HG03565 (cell line): ENCODE results near the gene MIB2.
A peak's percentile ranks its signal among the peaks of the same experiment; 100 is the strongest.

Experiments
- ATAC-seq: cut with Tn5 transposase; IDR thresholded peaks from one replicate; pipeline ENCODE4 v1.9.1; 2021; ENCODE audit warnings: mild to moderate bottlenecking, moderate library complexity; ENCODE audit not compliant: unreplicated experiment

MIB2 gene

GRCh38 chr1:1614204-1614953 is 921 bp upstream of the MIB2 start:
- ATAC-seq: no peak

DNA sequence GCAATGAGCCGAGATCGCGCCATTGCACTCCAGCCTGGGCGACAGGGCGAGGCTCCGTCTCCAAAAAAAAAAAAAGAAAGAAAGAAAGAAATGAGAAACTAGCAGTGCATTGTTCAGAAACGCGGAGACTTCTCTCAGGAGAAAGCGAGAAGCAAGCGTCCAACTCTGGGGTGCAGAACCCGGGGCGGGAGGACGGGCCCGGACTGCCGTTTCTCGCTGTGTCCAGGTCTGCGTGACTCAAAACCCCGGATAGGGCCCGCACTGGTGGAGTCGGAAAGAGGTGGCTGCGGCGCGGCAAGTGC is 395 bp upstream of the MIB2 start:
- ATAC-seq: no peak

- ATAC-seq: peak; percentile 17
Measured at GRCh38 chr1:1616045-1616790, 918 bp downstream of the MIB2 start.

- ATAC-seq: no peak
Measured at GRCh38 chr1:1616838-1617237, 1.5 kb downstream of the MIB2 start.

- ATAC-seq: no peak
Measured at GRCh38 chr1:1617516-1617915, 2.2 kb downstream of the MIB2 start.

- no peak for ATAC-seq
Measured at GRCh38 chr1:1617925-1618324, 2.6 kb downstream of the MIB2 start.

GRCh38 chr1:1618396-1619068 is 3.2 kb downstream of the MIB2 start:
- no peak for ATAC-seq

DNA sequence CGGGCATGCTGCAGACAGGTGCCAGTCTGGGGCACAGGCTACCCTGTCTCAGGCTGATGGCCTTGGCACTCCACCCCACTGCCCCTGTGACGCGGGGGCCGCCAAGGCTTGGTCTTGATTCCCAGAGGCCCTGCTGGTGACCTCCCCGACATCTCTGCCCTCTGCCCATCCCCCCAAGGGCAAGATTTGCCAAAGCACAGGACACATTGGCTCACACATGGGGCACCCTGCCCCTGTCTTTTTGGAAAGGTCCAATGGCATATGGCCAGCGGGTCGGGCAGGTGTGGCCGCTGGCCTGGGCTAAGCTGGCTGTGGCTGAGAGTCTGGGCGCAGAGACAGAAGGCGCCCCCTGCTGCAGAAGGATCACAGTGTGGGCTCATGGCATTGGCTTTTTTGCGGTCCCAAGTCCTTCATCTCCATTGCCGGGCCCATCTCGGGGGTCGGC is 4.6 kb downstream of the MIB2 start:
- ATAC-seq: no peak

GRCh38 chr1:1620433-1621139 is 5.3 kb downstream of the MIB2 start:
- no peak for ATAC-seq

- ATAC-seq: no peak
Measured at GRCh38 chr1:1621173-1622009, 6.1 kb downstream of the MIB2 start.

DNA sequence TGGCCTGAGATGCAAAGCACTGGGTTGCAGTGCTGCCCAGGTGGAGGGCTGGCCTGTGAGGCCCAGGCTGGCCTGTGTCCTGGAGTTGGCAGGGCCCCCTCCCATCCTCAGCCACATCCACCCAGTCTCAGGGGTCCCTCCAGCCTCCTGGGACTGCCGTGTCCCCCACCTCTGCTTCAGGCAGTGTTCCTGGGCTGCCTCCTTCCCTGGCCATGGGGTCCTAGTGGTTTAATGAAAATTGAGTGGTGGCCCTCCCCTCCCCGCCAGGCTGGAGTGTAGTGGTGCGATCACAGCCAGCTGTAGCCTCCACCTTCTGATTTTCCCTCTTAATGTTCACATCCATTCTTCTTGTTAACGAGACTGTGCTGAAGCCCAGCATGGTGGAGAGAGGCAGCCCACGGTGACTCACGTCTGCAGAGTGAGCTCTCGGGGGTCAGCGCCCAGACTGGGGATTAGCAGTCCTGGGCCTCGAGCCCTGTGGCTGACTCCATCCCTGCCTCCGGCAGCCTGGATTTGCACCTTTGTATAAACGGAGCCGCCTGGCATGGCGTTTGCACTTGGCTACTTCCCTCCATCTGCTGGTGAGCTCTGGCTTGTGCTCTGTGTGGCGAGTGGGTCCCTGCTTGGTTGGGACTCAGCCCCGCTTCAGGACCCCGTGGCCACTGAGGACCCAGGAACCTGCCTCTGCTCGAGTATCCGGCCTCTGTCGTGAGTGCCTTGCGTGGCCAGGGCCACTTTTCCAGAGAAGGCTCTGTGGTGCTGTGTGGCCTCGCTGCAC is 6.9 kb downstream of the MIB2 start:
- no peak for ATAC-seq

GRCh38 chr1:1622788-1623094 is 7.4 kb downstream of the MIB2 start:
- ATAC-seq: no peak

DNA sequence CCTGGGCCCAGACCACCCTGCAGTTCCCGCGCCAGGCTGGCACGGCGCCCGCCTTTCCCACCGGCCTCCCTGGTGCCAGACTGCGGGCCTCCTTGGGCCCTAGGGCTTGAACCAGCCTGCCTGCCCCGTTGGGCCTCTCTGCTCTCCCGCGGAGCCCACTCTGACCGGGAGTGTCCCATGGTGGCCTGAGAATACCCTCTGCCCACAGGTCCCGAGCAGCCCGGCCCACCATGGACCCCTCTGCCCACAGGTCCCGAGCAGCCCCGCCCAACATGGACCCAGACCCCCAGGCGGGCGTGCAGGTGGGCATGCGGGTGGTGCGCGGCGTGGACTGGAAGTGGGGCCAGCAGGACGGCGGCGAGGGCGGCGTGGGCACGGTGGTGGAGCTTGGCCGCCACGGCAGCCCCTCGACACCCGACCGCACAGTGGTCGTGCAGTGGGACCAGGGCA is 7.9 kb downstream of the MIB2 start:
- ATAC-seq: no peak

DNA sequence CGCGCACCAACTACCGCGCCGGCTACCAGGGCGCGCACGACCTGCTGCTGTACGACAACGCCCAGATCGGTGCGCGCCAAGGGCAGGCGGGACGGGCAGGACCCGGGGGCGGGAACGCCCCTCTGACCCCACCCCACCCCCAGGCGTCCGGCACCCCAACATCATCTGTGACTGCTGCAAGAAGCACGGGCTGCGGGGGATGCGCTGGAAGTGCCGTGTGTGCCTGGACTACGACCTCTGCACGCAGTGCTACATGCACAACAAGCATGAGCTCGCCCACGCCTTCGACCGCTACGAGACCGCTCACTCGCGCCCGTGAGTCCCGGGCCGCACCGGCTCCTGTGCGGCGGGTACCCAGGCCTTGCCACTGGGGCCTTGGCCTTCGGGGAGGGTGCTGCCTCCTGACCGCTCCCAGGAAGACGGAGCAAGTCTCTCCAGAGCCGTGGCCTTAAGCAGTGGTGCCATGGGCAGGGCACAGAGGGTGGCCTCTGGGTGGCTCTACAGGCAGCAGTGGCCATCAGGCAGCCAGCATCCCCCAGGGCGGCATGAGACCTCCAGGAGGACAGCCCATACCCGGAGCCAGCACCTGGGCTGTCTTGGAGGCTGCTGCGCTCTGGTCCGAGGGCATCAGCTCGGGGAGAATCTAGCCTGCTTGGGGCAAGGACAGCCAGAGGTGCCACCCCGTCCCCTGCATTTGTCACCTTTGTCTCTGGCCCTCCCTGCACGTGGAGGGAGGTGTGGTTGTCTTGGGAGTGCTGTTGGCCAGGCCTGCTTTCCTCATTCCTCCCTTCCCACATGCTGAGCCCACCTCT is 8.5 kb downstream of the MIB2 start:
- no peak for ATAC-seq

- no peak for ATAC-seq
Measured at GRCh38 chr1:1624443-1625403, 9.4 kb downstream of the MIB2 start.

DNA sequence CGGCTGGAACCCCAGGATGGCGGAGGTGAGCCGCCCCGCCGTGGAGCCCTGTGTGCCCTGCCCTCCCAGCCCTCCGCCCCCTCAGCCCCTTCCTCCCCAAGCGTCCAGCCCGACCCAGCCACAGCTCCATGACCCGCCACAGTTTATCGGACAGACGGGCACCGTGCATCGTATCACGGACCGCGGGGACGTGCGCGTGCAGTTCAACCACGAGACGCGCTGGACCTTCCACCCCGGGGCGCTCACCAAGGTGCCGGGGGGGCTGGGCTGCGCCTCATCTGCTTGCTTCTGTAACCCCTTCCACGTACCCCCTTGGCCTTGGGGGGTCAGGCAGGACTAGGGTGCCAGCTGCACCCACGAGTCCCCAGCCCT is 10.1 kb downstream of the MIB2 start:
- ATAC-seq: no peak

GRCh38 chr1:1625824-1626206 is 10.5 kb downstream of the MIB2 start:
- ATAC-seq: no peak
